Left lung (tissue), 10 donors: ENCODE measurements around the gene FIS1. TPM values are rescaled to one million over a fixed set of nuclear protein-coding genes. Genes with fewer than 3 reads are reported as not detected.
"Not testable (repeated sequence)": the region's sequence is repeated elsewhere in the genome, so short reads cannot be mapped to it uniquely, and the experiment has no call there.

ENCODE experiments used
- ATAC-seq: fragments of 200-7000 bp; cut with Tn5 transposase; one replicate; pipeline ENCODE4 v1.9.1; 2020; ENCODE audit warnings: moderate library complexity
- DNase-seq, 4 donors: peaks; one replicate each; pipeline ENCODE4 v3.0.0-alpha.2; 2013 to 2020
- H3K27ac ChIP-seq, 2 donors: fragments of 200-600 bp; sonication (generic) in 1 of 2; one replicate each; pipeline versions ENCODE4 v1.5.0 to v1.8.0; 2020 to 2021
- H3K27me3 ChIP-seq, 2 donors: fragments of 200-600 bp; sonication (generic) in 1 of 2; one replicate each; pipeline versions ENCODE4 v1.5.0 to v1.8.0; 2020 to 2021
- H3K36me3 ChIP-seq, 2 donors: fragments of 200-600 bp; sonication (generic) in 1 of 2; one replicate each; pipeline versions ENCODE4 v1.5.0 to v1.8.0; 2020 to 2021
- H3K4me1 ChIP-seq, 2 donors: fragments of 200-600 bp; one replicate each; pipeline ENCODE4 v1.8.0; 2021
- H3K4me3 ChIP-seq, 2 donors: fragments of 200-600 bp; sonication (generic) in 1 of 2; one replicate each; pipeline versions ENCODE4 v1.5.0 to v1.8.0; 2020 to 2021; ENCODE audit warnings: mild to moderate bottlenecking in 1 of 2
- H3K9me3 ChIP-seq, 2 donors: fragments of 200-600 bp; sonication (generic) in 1 of 2; one replicate each; pipeline versions ENCODE4 v1.5.0 to v1.8.0; 2020 to 2021
- CTCF ChIP-seq, 2 donors: fragments of 200-600 bp; sonication (generic) in 1 of 2; IDR thresholded peaks; one replicate each; pipeline versions ENCODE4 v1.5.0 to v1.8.0; 2021; ENCODE audit warnings: antibody characterized with exemption in 2 of 2
- intact Hi-C, 2 donors: fragments of 100-400 bp; cut with DNase I; formaldehyde crosslinking; loops; one replicate each; pipeline versions ENCODE4 v1.11.2 to v1.14.2; 2022
- polyA plus RNA-seq, 6 donors: library from polyadenylated mRNA; unstranded; fragments of 120-200 nt; gene quantifications; one replicate each; pipeline ENCODE4 v1.2.1, GENCODE V29; 2013; ENCODE audit not compliant: insufficient read length in 6 of 6
- total RNA-seq, 2 donors: library from RNA; stranded (reverse); fragmentation: NEBNext Ultra II Directional; extraction: Animal tissue kit (Norgen Biotek cat#: 25700); gene quantifications; one replicate each; pipeline ENCODE4 v1.2.1, GENCODE V29; 2021
- donor health status: DM: no; HTN: yes; CAD: no.
- donor health status: DM: no; HTN: no; CAD: no.

FIS1 gene
- total and polyA plus RNA-seq, 8 donors = 116 to 148 (median 132) TPM

GRCh38 chr7:101290186-101291037, 45.5 kb upstream of the FIS1 start:
- ATAC-seq = peak; percentile 74
- H3K27me3 ChIP-seq = peaks cover 9 to 57% of the 10 kb centered on the region in 2 donors
- H3K27ac ChIP-seq, H3K4me3 ChIP-seq, H3K9me3 ChIP-seq, H3K4me1 ChIP-seq, intact Hi-C loops, H3K36me3 ChIP-seq: not testable (repeated sequence)
- DNase-seq = peak in 2 of 4 donors; percentile 32 to 87
- peak; percentile 73 to 78 for TF ChIP-seq CTCF (IDR thresholded peaks at IDR 0.05)

- DNase-seq = peak in 1 of 4 donors; percentile 5
- intact Hi-C loops = loop anchor here in 1 of 2 donors (10.0 kb wide), 1 partner anchor 145 kb away; no protein-coding TSS in a partner anchor
- not testable (repeated sequence) for ATAC-seq
These were observed 44.8 kb upstream of the FIS1 start for GRCh38 chr7:101289687-101290086.

GRCh38 chr7:101288439-101288838, 43.6 kb upstream of the FIS1 start:
- Histone ChIP-seq H3K9me3 (no peaks in the 10 kb centered on the region), H3K27me3 (peaks cover 5 to 37% of the 10 kb centered on the region in 2 donors), H3K4me1 (no peaks in the 10 kb centered on the region), H3K27ac (no peak overlapping the region), H3K36me3 (no peaks in the 10 kb centered on the region), H3K4me3 (no peak overlapping the region)
- DNase-seq = no peak
- no peak for ATAC-seq
- no peak for TF ChIP-seq CTCF (IDR thresholded peaks at IDR 0.05)
- intact Hi-C loops = loop anchor here in 1 of 2 donors (10.0 kb wide), 1 partner anchor 144 kb away; no protein-coding TSS in a partner anchor

More at GRCh38 chr7:101289687-101290086, 44.8 kb upstream of the FIS1 start:
- not testable (repeated sequence) for H3K27ac ChIP-seq, H3K4me3 ChIP-seq, H3K4me1 ChIP-seq, H3K36me3 ChIP-seq, H3K9me3 ChIP-seq
- H3K27me3 ChIP-seq = peaks cover 6 to 50% of the 10 kb centered on the region in 2 donors

GRCh38 chr7:101287032-101287431, 42.2 kb upstream of the FIS1 start:
- Histone ChIP-seq H3K9me3 (no peaks in the 10 kb centered on the region), H3K27me3 (peaks cover 5 to 23% of the 10 kb centered on the region in 2 donors), H3K36me3 (no peaks in the 10 kb centered on the region), H3K4me1 (no peaks in the 10 kb centered on the region), H3K27ac (no peak overlapping the region), H3K4me3 (no peak overlapping the region)
- ATAC-seq (no peak), DNase-seq (peak in 1 of 4 donors; percentile 53)
- intact Hi-C loops = loop anchor here in 1 of 2 donors (10.0 kb wide), 1 partner anchor 142 kb away; no protein-coding TSS in a partner anchor
- no peak for TF ChIP-seq CTCF (IDR thresholded peaks at IDR 0.05)

- peak; percentile 86 for ATAC-seq
- DNase-seq = peak in 3 of 4 donors; percentile 29 to 57 (median 44)
These were observed 41.0 kb upstream of the FIS1 start for GRCh38 chr7:101285880-101286279.

GRCh38 chr7:101285171-101285570, 40.3 kb upstream of the FIS1 start:
- TF ChIP-seq CTCF (IDR thresholded peaks at IDR 0.05) = no peak
- no peak for ATAC-seq
- Histone ChIP-seq H3K36me3 (no peaks in the 10 kb centered on the region), H3K27ac (no peak overlapping the region), H3K4me1 (no peaks in the 10 kb centered on the region), H3K4me3 (no peak overlapping the region), H3K9me3 (no peaks in the 10 kb centered on the region), H3K27me3 (peaks cover 0 to 4% of the 10 kb centered on the region in 2 donors)
- intact Hi-C loops = loop anchor here in 1 of 2 donors (10.0 kb wide), 1 partner anchor 140 kb away; no protein-coding TSS in a partner anchor
- DNase-seq = peak in 1 of 4 donors; percentile 61

More at GRCh38 chr7:101285880-101286279, 41.0 kb upstream of the FIS1 start:
- H3K27ac ChIP-seq, H3K4me1 ChIP-seq, H3K9me3 ChIP-seq, H3K4me3 ChIP-seq, H3K36me3 ChIP-seq: not testable (repeated sequence)
- intact Hi-C loops = loop anchor here in 1 of 2 donors (10.0 kb wide), 1 partner anchor 141 kb away; no protein-coding TSS in a partner anchor
- peaks cover 4 to 12% of the 10 kb centered on the region in 2 donors for H3K27me3 ChIP-seq

- not testable (repeated sequence) for H3K9me3 ChIP-seq, H3K36me3 ChIP-seq
- intact Hi-C loops = loop anchor here in 1 of 2 donors (10.0 kb wide), 1 partner anchor 136 kb away; no protein-coding TSS in a partner anchor
These were observed 36.0 kb upstream of the FIS1 start for GRCh38 chr7:101280912-101281311.

More at GRCh38 chr7:101280912-101281311, 36.0 kb upstream of the FIS1 start:
- not testable (repeated sequence) for H3K4me1 ChIP-seq, H3K27ac ChIP-seq, H3K4me3 ChIP-seq, ATAC-seq
- peaks cover 0 to 17% of the 10 kb centered on the region in 2 donors for H3K27me3 ChIP-seq
- peak in 1 of 4 donors; percentile 3 for DNase-seq
